ENCODE data around the gene NKIRAS2.

Gene NKIRAS2

GRCh38 chr17:42034059-42034458 is 14.2 kb downstream of the NKIRAS2 start:
- H3K27ac ChIP-seq (ENCODE audit: poor library complexity, severe bottlenecking): no peak overlapping the region
- no peak for ATAC-seq (ENCODE audit: low read depth)

GRCh38 chr17:42038221-42038973 is 18.5 kb downstream of the NKIRAS2 start:
- Histone ChIP-seq H3K27me3 (ENCODE audit: insufficient read depth, poor library complexity, severe bottlenecking) (no peaks in the 10 kb centered on the region), H3K4me3 (ENCODE audit: severe bottlenecking) (no peak overlapping the region), H3K9me3 (ENCODE audit: severe bottlenecking) (no peaks in the 10 kb centered on the region), H3K4me1 (ENCODE audit: insufficient read depth, poor library complexity, severe bottlenecking) (peaks cover 4% of the 10 kb centered on the region), H3K27ac (ENCODE audit: poor library complexity, severe bottlenecking) (no peak overlapping the region), H3K36me3 (ENCODE audit: low read depth) (no peaks in the 10 kb centered on the region)
- ATAC-seq (ENCODE audit: low read depth): peak; percentile 16; the same call in 1 of the 3 replicates
- no peak for DNase-seq (ENCODE audit: low spot score)
- no peak for TF ChIP-seq CTCF (IDR thresholded peaks at IDR 0.05; ENCODE audit: poor library complexity, severe bottlenecking)

More at GRCh38 chr17:42034059-42034458, 14.2 kb downstream of the NKIRAS2 start:
- no peak for DNase-seq (ENCODE audit: low spot score)
- TF ChIP-seq CTCF (IDR thresholded peaks at IDR 0.05; ENCODE audit: poor library complexity, severe bottlenecking): no peak
- no peak overlapping the region for H3K4me3 ChIP-seq (ENCODE audit: severe bottlenecking)
- no peaks in the 10 kb centered on the region for H3K9me3 ChIP-seq (ENCODE audit: severe bottlenecking)
- no peaks in the 10 kb centered on the region for H3K27me3 ChIP-seq (ENCODE audit: insufficient read depth, poor library complexity, severe bottlenecking)
- H3K36me3 ChIP-seq (ENCODE audit: low read depth): no peaks in the 10 kb centered on the region
- peaks cover 4% of the 10 kb centered on the region for H3K4me1 ChIP-seq (ENCODE audit: insufficient read depth, poor library complexity, severe bottlenecking)

GRCh38 chr17:42039794-42040763 is 20.2 kb downstream of the NKIRAS2 start:
- no peaks in the 10 kb centered on the region for H3K27me3 ChIP-seq (ENCODE audit: insufficient read depth, poor library complexity, severe bottlenecking)
- ATAC-seq (ENCODE audit: low read depth) (no peak), DNase-seq (ENCODE audit: low spot score) (no peak)
- H3K4me3 ChIP-seq (ENCODE audit: severe bottlenecking): no peak overlapping the region
- no peak for TF ChIP-seq CTCF (IDR thresholded peaks at IDR 0.05; ENCODE audit: poor library complexity, severe bottlenecking)
- H3K27ac ChIP-seq (ENCODE audit: poor library complexity, severe bottlenecking): no peak overlapping the region
- no peaks in the 10 kb centered on the region for H3K9me3 ChIP-seq (ENCODE audit: severe bottlenecking)
- no peaks in the 10 kb centered on the region for H3K36me3 ChIP-seq (ENCODE audit: low read depth)
- H3K4me1 ChIP-seq (ENCODE audit: insufficient read depth, poor library complexity, severe bottlenecking): peaks cover 4% of the 10 kb centered on the region

- H3K9me3 ChIP-seq (ENCODE audit: severe bottlenecking): no peaks in the 10 kb centered on the region
- no peak for DNase-seq (ENCODE audit: low spot score)
- no peaks in the 10 kb centered on the region for H3K36me3 ChIP-seq (ENCODE audit: low read depth)
- H3K27me3 ChIP-seq (ENCODE audit: insufficient read depth, poor library complexity, severe bottlenecking): no peaks in the 10 kb centered on the region
- H3K4me1 ChIP-seq (ENCODE audit: insufficient read depth, poor library complexity, severe bottlenecking): peaks cover 4% of the 10 kb centered on the region
- TF ChIP-seq CTCF (IDR thresholded peaks at IDR 0.05; ENCODE audit: poor library complexity, severe bottlenecking): no peak
- H3K27ac ChIP-seq (ENCODE audit: poor library complexity, severe bottlenecking): no peak overlapping the region
- no peak for ATAC-seq (ENCODE audit: low read depth)
- no peak overlapping the region for H3K4me3 ChIP-seq (ENCODE audit: severe bottlenecking)
These were observed 20.9 kb downstream of the NKIRAS2 start for GRCh38 chr17:42040818-42041217.
